Measurements from ENCODE around the gene HYCC2. TPM values are rescaled to one million over a fixed set of nuclear protein-coding genes. Genes with fewer than 3 reads are reported as not detected.
"Not testable (repeated sequence)": the region's sequence is repeated elsewhere in the genome, so short reads cannot be mapped to it uniquely, and the experiment has no call there.

Gene HYCC2
- total RNA-seq, 1 donor from 2014 or later: 36.7 TPM

DNA sequence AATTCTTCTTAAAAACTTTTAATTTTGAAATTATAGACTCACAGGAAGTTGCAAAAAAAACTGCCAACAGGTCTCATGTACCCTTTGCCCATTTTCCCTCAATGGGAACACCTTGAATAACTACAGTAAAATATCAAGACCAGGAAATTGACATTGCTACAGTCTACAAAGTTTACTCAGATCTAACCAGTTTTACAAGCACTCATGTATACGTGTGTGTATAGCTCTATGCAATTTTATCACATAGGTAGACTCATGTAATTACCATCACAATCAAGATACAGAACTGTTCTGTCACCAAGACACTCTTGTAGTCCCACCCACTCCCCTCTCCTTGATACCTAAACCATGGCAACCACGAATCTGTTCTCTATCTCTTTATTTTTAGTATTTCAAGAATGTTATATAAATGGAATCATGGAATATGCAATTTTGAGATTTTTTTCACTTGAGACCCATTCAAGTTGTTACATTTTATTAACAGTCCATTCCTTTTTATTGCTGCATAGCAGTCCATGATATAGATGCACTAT, 6.6 kb downstream of the HYCC2 start:
- peaks cover 22% of the 10 kb centered on the region for H3K4me1 ChIP-seq
- intact Hi-C loops (cut with DNase I): no loop called here

DNA sequence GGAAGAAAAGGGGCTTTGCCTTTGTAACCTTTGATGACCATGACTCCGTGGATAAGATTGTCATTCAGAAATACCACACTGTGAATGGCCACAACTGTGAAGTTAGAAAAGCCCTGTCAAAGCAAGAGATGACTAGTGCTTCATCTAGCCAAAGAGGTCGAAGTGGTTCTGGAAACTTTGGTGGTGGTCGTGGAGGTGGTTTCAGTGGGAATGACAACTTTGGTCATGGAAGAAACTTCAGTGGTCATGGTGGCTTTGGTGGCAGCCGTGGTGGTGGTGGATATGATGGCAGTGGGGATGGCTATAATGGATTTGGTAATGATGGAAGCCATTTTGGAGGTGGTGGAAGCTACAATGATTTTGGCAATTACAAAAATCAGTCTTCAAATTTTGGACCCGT, 8.0 kb downstream of the HYCC2 start:
- H3K9me3 ChIP-seq; intact Hi-C loops (cut with DNase I): not testable (repeated sequence)

More for the DNA sequence above, 6.6 kb downstream of the HYCC2 start:
- Histone ChIP-seq H3K27me3 (ENCODE audit: low read depth) (no peaks in the 10 kb centered on the region), H3K36me3 (peaks cover 8% of the 10 kb centered on the region), H3K4me3 (no peak overlapping the region), H3K9me3 (no peaks in the 10 kb centered on the region), H3K27ac (no peak overlapping the region)
- DNase-seq (no peak), ATAC-seq (no peak)
- TF ChIP-seq, protein P1, sequence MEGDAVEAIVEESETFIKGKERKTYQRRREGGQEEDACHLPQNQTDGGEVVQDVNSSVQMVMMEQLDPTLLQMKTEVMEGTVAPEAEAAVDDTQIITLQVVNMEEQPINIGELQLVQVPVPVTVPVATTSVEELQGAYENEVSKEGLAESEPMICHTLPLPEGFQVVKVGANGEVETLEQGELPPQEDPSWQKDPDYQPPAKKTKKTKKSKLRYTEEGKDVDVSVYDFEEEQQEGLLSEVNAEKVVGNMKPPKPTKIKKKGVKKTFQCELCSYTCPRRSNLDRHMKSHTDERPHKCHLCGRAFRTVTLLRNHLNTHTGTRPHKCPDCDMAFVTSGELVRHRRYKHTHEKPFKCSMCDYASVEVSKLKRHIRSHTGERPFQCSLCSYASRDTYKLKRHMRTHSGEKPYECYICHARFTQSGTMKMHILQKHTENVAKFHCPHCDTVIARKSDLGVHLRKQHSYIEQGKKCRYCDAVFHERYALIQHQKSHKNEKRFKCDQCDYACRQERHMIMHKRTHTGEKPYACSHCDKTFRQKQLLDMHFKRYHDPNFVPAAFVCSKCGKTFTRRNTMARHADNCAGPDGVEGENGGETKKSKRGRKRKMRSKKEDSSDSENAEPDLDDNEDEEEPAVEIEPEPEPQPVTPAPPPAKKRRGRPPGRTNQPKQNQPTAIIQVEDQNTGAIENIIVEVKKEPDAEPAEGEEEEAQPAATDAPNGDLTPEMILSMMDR (IDR thresholded peaks at IDR 0.05): no peak

DNA sequence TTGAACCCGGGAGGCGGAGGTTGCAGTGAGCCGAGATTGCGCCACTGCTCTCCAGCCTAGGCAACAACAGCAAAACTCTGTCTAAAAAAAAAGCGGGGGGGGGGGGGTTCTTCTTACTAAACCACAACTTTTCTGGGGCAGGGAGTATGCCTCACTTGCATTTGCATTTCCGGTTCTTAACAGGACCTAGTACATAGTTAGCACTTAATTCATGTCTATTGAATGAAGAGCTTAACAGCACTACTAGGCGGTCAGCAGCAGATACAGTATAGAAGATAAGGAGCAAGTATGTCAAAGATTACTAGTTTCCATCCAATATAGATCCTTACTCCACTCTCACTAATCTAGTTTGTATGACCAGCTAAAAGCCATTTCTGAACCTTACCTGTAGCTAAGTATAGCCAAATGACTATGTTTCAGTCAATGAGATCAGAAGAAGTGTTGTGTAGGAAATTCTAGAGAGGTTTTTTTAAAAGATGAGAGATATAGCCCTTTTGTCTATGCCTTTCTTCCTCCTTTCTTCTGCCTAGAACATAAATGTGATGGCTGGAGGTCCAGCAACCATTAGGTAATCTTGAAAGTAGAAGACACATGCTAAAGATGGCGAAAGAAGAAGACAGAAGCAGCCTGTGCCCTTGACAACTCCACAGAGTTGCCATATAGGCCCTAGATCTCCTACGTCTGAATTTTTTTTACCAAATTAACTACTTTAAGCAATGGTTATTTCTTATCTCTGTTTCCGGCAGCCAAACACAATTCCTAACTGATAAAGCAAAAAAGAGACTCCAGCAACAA, 11.3 kb downstream of the HYCC2 start:
- DNase-seq (no peak), ATAC-seq (peak in 1 of 2 donors; percentile 24)
- H3K36me3 ChIP-seq: peaks cover 17% of the 10 kb centered on the region
- H3K27ac ChIP-seq: no peak overlapping the region
- TF ChIP-seq, protein P1 (IDR thresholded peaks at IDR 0.05): no peak
- peaks cover 15% of the 10 kb centered on the region for H3K4me1 ChIP-seq
- intact Hi-C loops (cut with DNase I): no loop called here
- no peak overlapping the region for H3K4me3 ChIP-seq
- H3K27me3 ChIP-seq (ENCODE audit: low read depth): no peaks in the 10 kb centered on the region
- no peaks in the 10 kb centered on the region for H3K9me3 ChIP-seq

More for the DNA sequence above, 8.0 kb downstream of the HYCC2 start:
- not testable (repeated sequence) for DNase-seq; H3K4me1 ChIP-seq; H3K27me3 ChIP-seq (ENCODE audit: low read depth); H3K4me3 ChIP-seq; ATAC-seq; H3K27ac ChIP-seq
- peaks cover 17% of the 10 kb centered on the region for H3K36me3 ChIP-seq

DNA sequence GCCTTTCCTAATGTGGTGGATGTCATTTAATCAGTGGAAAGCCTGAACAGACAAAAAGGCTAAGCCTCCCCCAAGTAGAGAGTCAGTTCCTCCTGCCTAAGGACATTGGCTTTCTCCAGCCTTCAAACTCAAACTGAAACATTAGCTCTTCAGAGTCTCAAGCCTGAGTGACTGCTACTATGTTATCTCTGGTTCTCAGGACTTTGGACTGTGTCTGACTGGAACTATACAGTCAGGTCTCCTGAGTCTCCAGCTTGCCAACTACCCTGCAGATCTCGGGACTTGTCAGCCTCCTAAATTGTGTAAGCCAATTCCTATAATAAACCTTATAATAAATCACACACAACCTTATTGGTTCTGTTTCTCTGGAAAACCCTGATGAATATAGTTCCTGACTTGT, 12.6 kb downstream of the HYCC2 start:
- Histone ChIP-seq H3K9me3 (no peaks in the 10 kb centered on the region), H3K27ac (no peak overlapping the region), H3K27me3 (ENCODE audit: low read depth) (no peaks in the 10 kb centered on the region), H3K4me1 (peaks cover 15% of the 10 kb centered on the region), H3K4me3 (no peak overlapping the region), H3K36me3 (peaks cover 21% of the 10 kb centered on the region)
- TF ChIP-seq, protein P1 (IDR thresholded peaks at IDR 0.05): no peak
- ATAC-seq (no peak), DNase-seq (no peak)
- intact Hi-C loops (cut with DNase I): no loop called here

DNA sequence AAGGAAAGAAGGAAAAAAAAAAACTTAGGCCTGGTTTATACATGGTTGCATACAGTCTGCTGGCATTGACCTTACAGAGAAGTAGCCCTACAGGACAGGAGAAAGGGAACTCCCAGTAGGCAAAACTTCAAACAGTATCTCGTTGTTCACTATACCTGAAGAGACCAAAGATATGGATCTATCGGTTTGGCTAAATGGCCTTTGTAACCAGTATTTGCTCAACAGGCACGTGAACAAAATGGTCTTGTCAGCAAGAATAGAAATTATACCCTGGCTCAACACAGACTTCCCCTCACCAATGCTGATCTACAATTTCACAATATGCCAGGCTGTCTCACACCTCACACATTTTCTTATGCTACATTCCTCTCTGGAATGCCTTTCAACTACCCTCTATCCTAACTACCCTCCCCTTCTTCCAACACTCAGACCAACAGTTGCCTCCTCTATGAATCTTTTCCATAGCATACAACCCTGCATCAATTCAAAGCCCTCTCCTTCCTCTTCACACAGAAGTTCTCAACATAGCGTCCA, 13.7 kb downstream of the HYCC2 start:
- TF ChIP-seq, protein P1 (IDR thresholded peaks at IDR 0.05): no peak
- Histone ChIP-seq H3K9me3 (no peaks in the 10 kb centered on the region), H3K4me1 (peaks cover 16% of the 10 kb centered on the region), H3K27ac (no peak overlapping the region), H3K36me3 (peaks cover 26% of the 10 kb centered on the region), H3K4me3 (no peak overlapping the region), H3K27me3 (ENCODE audit: low read depth) (no peaks in the 10 kb centered on the region)
- ATAC-seq: no peak
- intact Hi-C loops (cut with DNase I): no loop called here
- no peak for DNase-seq

- peaks cover 23% of the 10 kb centered on the region for H3K4me1 ChIP-seq
- H3K36me3 ChIP-seq: peaks cover 26% of the 10 kb centered on the region
- intact Hi-C loops (cut with DNase I): no loop called here
- DNase-seq (no peak), ATAC-seq (no peak)
- H3K27ac ChIP-seq: no peak overlapping the region
- no peaks in the 10 kb centered on the region for H3K9me3 ChIP-seq
- no peak overlapping the region for H3K4me3 ChIP-seq
- TF ChIP-seq, protein P1 (IDR thresholded peaks at IDR 0.05): no peak
- H3K27me3 ChIP-seq (ENCODE audit: low read depth): no peaks in the 10 kb centered on the region
Observed at GRCh38 chr2:201057087-201057521, 14.4 kb downstream of the HYCC2 start.

Data from lower lobe of right lung (tissue), 2 donors.